NCI-H345 (cell line): Measurements from ENCODE around the gene PKHD1.

Source experiments
- DNase-seq: peaks from one replicate; lab custom pipeline; 2025; lab: John Stamatoyannopoulos, UW

The PKHD1 gene

DNA sequence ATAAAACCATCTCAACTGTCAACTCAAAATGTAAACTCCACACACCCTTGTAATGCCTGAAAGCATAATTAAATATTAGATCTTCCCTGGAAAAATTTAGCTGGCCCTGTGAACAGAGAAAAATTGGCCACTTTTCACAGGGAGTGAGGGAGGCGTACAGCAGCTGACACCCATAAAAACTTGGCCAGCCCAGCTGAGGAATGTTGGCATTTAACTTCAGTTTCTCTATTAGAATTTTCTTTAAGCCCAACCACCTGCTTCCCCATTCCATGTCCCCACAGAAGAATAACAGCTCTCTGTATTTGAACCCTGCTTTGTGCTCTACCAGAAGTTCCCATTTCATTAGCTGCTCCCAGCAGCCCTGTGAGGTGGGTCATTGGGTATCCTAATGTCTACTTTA is 41.0 kb downstream of the PKHD1 start:
- DNase-seq = no peak

GRCh38 chr6:52045481-52045880 is 41.9 kb downstream of the PKHD1 start:
- no peak for DNase-seq

- DNase-seq = no peak
These were observed 42.4 kb downstream of the PKHD1 start for GRCh38 chr6:52045033-52045432.

DNA sequence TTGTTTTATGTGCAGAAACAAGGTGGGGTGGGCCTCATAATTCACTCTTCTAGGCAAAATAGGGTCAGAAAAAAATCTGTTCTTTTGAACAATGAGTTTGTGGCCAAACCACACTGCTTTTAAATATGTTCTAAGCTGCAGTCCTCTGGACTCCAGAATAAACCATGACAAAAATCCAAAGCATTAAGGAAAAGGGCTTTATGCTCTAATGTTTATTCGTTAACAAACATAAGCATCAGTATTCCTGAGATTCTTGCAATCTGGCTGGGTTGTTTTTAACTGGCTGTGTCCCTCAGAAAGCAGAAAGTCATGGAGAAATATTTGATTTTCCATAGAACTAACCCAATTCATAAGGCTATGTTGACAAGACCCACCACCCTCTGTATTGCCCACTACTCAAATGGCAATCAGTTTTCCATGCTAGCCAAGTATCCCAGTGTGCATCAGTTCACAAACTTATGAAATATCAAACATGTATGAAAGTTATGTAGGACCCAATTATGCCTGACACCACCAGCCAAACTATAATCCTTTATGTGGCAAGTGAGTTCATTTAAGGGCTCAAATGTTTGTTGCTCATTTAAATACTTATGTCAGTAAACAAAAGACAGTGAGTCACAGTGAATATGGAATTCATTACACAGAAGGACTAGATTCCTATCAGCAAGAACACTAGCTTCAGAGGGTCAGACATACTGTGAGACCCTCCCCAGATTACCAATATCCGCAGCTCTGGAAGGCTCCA is 45.1 kb downstream of the PKHD1 start:
- DNase-seq = no peak

DNA sequence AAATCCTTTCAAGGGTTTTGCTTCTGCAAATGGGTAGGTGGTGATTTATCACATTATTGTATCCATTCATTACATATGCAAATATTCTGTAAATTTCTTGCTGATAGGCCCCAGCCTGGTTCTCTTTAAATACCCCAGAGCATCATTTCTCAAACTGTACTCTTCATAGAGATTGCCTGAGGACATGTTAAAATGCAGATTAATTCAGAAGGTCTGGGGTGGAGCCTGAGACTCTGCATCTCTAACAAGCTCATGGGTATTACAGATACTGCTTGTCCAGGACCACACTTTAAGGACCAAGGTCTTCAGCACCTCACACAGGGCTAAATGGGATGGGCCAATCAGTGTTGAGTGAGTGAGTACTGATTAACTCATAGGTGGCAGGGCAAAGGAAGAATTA is 46.3 kb downstream of the PKHD1 start:
- DNase-seq = no peak

- DNase-seq = no peak
These were observed 59.7 kb downstream of the PKHD1 start for GRCh38 chr6:52027699-52028098.

DNA sequence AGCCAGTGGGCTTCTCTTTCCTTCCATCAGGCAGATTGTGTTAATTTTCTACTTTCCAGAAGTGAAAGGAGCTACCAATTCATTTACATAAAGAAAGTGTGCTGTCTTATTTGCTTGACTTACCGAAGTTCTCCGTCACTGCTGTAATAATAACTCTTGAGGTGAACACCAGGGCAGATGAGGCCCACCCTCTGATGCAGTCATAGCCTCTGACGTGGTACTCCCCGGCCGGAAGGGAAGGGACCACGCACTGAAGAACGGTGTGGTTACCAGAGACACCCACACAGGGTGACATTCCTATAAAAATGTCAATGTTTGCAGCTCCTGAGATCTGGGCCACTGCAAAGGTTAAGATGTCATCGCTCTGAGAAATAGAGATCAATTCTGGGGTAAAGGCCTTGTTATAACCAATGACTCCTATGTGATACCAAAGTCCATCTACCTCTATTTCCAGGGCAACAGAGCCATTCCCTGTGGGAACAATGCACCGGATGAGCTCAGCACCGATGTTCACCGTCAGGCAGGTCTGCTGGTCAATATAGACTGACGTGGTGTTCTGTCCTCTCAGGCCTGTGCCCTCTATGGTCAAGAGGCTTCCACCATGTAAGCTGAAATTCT is 62.9 kb downstream of the PKHD1 start:
- DNase-seq = no peak

DNA sequence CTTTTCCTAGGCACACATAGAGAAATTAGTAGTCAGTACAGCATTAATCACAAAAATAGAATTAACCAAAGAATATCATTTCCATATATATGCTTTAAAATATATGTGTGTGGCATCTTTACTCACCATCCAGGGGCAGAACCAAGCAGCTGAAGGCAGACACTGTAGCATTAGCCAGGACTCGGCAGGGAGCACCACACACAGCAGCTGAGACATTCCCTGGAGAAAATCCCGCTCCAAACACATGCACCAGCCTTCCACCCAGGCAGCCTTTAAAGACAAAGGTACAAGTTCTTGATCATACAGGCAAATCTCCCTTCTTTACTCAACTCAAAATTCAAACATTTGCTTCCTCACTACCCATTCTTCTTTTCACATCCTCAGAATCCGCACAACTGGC is 64.7 kb downstream of the PKHD1 start:
- DNase-seq = no peak

- DNase-seq = peak; percentile 42
These were observed 66.4 kb downstream of the PKHD1 start for GRCh38 chr6:52020945-52021570.

DNA sequence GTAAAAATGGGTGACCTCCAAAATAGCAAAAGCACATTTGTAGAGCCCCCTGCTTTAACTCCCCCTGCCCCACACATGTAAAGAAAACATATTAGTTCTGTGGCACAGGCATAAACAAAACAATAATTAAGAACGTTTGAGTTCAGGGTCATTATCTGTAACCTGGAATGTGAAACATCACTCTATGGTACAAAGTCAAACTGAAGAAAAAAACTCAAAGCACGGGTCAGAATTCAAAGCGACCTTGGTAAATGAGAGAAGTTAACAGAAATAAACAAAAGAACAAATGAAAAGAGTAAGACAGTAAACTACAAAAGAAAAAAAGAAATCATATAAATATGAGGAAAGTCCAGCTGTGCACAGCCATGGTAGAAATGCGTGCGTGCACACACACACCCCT is 67.5 kb downstream of the PKHD1 start:
- DNase-seq = no peak

- DNase-seq = peak; percentile 73
These were observed 68.3 kb downstream of the PKHD1 start for GRCh38 chr6:52019092-52019491.

DNA sequence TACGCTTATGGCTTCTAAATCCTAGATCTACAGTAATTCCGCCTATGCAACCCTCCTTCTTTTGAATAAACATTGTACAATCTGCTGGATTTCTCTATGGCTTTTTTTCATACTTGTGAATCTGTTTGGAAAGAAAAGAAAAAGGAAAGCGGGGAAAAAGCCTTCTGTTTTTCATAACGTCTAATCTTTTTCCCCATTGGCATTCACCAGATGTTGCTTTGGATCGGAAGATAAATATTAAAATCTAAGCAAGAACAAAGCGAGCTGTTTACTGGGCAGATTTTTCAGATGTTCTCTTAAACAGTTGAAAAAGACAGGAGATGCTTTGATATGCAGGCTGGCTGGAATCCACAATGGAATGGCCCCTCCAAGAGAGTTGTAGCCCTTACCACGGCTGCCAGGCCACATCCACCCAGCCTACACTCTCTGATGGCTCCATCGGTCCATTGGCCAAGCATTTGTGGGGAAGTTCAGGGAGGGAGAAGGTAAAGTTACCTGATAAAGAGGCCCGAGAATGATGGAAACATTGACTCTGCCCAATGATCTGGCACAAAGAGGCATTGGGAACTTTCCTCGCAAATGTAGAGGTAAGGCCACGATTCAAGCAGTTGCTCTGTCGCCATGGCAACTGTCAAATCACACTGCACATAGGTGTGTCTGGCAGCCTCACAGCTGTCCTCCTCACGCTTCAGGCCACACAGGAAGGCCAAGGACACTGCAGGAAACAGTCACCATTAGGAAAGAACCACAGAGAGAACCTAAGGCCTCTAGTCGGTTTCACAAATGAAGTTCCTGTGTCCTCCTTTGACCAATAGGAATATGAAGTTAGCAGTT is 70.3 kb downstream of the PKHD1 start:
- DNase-seq = no peak

GRCh38 chr6:52015953-52016352 is 71.5 kb downstream of the PKHD1 start:
- no peak for DNase-seq

DNA sequence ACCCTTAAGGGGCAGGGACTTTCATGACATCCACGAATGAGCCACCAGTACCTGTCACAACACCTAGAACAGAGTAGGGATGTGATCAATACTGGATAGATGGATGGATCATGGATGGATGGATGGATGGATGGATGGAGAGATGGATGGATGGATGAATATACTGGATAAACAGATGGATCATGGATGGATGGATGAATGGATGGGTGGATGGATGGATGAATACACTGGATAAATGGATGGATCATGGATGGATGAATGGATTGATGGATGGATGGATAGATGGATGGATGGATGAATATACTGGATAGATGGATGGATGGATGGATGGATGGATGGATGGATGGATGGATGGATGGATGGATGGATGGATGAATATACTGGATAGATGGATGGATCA is 73.0 kb downstream of the PKHD1 start:
- no peak for DNase-seq

GRCh38 chr6:52013035-52013434 is 74.4 kb downstream of the PKHD1 start:
- no peak for DNase-seq

DNA sequence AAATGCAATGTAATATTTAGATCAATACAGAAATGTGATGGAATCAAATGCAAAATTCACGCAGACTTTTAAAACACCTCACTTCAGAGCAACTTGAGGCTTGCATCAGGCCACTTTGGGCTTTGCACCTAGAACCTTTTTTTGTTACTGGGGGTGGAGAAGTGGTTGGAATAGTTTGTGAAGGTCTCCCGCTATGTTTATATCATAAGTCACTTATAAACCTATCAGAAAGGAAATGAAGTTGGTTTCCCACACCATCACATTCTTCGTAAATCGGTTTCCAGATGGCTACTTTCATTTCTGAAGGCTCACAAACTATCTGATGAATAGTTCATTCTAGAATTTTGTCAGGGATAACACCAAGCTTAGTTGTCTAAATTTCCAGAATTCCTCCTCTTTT is 74.8 kb downstream of the PKHD1 start:
- no peak for DNase-seq

DNA sequence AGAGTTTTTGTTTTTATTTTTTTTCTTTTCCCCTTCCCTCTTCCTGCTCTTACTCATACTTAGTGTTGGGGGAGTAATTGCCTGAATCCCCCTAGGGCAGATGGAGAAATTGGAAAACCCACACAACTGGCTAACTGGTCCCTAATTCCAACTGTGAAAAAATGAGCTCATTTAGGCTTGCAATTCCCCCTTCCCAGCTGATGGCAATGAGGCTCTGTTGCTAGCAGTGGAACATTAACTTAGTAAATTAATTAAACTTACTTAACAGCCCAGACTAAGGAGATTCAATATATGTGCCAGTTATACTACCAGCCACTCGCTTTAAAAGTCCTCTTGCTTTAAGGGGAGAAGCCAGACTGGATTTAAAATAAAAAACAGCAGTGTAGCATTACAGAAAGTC is 76.6 kb downstream of the PKHD1 start:
- DNase-seq = no peak

DNA sequence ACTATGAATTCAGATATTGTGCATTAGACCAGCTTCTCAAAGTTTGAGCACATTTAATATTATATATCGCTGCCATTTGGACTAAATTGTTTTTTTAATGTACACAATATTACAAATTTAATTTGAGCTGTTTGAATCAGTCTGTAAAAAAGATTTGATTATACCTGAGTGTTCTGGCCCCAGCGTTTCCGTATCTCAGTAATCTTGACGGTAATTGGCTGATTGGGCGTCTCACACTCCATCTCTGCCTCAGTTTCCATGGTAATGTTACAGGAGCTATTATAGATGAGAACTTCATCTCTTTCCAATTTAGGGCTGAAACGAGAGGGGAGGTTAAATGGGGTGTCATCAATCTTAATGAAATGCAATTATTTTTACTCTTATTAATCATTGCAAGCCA is 77.3 kb downstream of the PKHD1 start:
- no peak for DNase-seq

- no peak for DNase-seq
These were observed 77.8 kb downstream of the PKHD1 start for GRCh38 chr6:52009466-52010140.

DNA sequence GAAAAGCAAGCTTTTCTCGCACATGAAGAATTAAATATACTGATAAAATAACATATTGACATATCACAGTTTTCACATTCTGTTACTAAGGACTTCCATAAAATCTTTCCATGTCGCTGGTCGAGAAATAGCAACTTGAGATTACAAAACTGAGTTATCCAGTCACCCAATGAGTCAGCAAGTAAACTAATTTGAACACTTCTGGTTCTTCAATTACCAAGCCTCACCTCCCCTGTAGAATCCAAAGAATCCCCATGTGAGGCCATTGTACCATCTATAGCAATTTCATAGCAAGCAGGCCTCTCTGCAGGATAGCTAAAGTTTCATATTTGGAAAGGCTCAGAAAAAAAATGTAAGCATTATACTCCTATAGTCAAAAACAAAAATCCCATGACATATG is 87.3 kb downstream of the PKHD1 start:
- no peak for DNase-seq

GRCh38 chr6:51996296-51996947 is 91.0 kb downstream of the PKHD1 start:
- no peak for DNase-seq
